Activated CD4-positive, CD25-positive, alpha-beta regulatory T cell (primary cell): ENCODE results near the gene ANTXR1.

ENCODE experiments used
- DNase-seq, 4 experiments: peaks; one replicate each; lab custom pipeline; 2025; lab: John Stamatoyannopoulos, UW

The ANTXR1 gene

GRCh38 chr2:69074918-69075317 is 61.9 kb downstream of the ANTXR1 start:
- no peak for DNase-seq

GRCh38 chr2:69075486-69075885 is 62.5 kb downstream of the ANTXR1 start:
- no peak for DNase-seq

GRCh38 chr2:69076601-69077000 is 63.6 kb downstream of the ANTXR1 start:
- DNase-seq = no peak

GRCh38 chr2:69077252-69077950 is 64.4 kb downstream of the ANTXR1 start:
- DNase-seq = no peak

- DNase-seq = no peak
These were observed 67.1 kb downstream of the ANTXR1 start for GRCh38 chr2:69080071-69080470.

- DNase-seq = no peak
These were observed 68.1 kb downstream of the ANTXR1 start for GRCh38 chr2:69081001-69081580.

GRCh38 chr2:69081757-69082156 is 68.8 kb downstream of the ANTXR1 start:
- no peak for DNase-seq

- no peak for DNase-seq
These were observed 69.5 kb downstream of the ANTXR1 start for GRCh38 chr2:69082430-69082997.

- no peak for DNase-seq
These were observed 70.3 kb downstream of the ANTXR1 start for GRCh38 chr2:69083235-69083748.

- DNase-seq = no peak
These were observed 71.5 kb downstream of the ANTXR1 start for GRCh38 chr2:69084492-69084891.

- no peak for DNase-seq
These were observed 73.5 kb downstream of the ANTXR1 start for GRCh38 chr2:69086466-69086865.

GRCh38 chr2:69087211-69087911 is 74.4 kb downstream of the ANTXR1 start:
- DNase-seq = no peak

GRCh38 chr2:69087912-69088240 is 74.9 kb downstream of the ANTXR1 start:
- no peak for DNase-seq

GRCh38 chr2:69088466-69088865 is 75.5 kb downstream of the ANTXR1 start:
- no peak for DNase-seq

- no peak for DNase-seq
These were observed 76.3 kb downstream of the ANTXR1 start for GRCh38 chr2:69089266-69089665.

GRCh38 chr2:69089998-69090397 is 77.0 kb downstream of the ANTXR1 start:
- no peak for DNase-seq

- no peak for DNase-seq
These were observed 77.8 kb downstream of the ANTXR1 start for GRCh38 chr2:69090820-69091219.

GRCh38 chr2:69092857-69093256 is 79.9 kb downstream of the ANTXR1 start:
- no peak for DNase-seq

- DNase-seq = no peak
These were observed 82.3 kb downstream of the ANTXR1 start for GRCh38 chr2:69095305-69095704.

GRCh38 chr2:69096326-69097095 is 83.5 kb downstream of the ANTXR1 start:
- DNase-seq = no peak

GRCh38 chr2:69097148-69097610 is 84.2 kb downstream of the ANTXR1 start:
- no peak for DNase-seq
